Suprapubic skin (tissue), 4 donors: Measurements from ENCODE around the gene RNF212.

Experiments
- EP300 ChIP-seq: sonication (generic); formaldehyde crosslinking; IDR thresholded peaks from one replicate; pipeline ENCODE4 v1.6.1; 2017; ENCODE audit warnings: antibody characterized with exemption
- POLR2A ChIP-seq, 2 donors: fragments of 450-650 bp; IDR thresholded peaks; one replicate each; pipeline ENCODE4 v1.6.1; 2017; ENCODE audit warnings: antibody characterized with exemption in 2 of 2, mild to moderate bottlenecking in 2 of 2, moderate library complexity in 2 of 2
- POLR2AphosphoS5 ChIP-seq, 3 donors: sonication (generic); formaldehyde crosslinking; IDR thresholded peaks; one replicate each; pipeline ENCODE4 v1.6.1; 2017; ENCODE audit warnings: antibody characterized with exemption in 3 of 3
- TF ChIP-seq, protein P1 (sequence below), 2 donors: fragments of 200-600 bp in 1 of 2; fragments of 450-650 bp in 1 of 2; sonication (generic) in 1 of 2; IDR thresholded peaks; one replicate each; pipeline ENCODE4 v1.5.1; 2016 to 2019; ENCODE audit warnings: antibody characterized with exemption in 2 of 2, mild to moderate bottlenecking in 1 of 2, moderate library complexity in 1 of 2

DNA sequence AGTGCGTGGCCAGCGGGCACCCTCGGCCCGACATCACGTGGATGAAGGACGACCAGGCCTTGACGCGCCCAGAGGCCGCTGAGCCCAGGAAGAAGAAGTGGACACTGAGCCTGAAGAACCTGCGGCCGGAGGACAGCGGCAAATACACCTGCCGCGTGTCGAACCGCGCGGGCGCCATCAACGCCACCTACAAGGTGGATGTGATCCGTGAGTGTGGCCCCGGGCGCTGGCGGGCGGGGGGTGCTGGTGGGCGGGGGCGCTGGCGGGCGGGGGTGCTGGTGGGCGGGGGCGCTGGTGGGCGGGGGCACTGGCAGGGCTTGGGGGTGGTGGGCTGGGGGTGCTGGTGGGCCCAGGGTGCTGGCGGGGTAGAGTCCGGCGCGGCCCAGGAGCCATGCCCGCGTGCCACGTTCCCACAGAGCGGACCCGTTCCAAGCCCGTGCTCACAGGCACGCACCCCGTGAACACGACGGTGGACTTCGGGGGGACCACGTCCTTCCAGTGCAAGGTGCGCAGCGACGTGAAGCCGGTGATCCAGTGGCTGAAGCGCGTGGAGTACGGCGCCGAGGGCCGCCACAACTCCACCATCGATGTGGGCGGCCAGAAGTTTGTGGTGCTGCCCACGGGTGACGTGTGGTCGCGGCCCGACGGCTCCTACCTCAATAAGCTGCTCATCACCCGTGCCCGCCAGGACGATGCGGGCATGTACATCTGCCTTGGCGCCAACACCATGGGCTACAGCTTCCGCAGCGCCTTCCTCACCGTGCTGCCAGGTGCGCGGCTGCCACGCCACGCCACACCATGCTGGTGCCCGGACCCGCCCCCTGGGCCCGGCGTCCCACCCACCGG, 89.2 kb downstream of the RNF212 start:
- TF ChIP-seq POLR2A (IDR thresholded peaks at IDR 0.05) (no peak), POLR2AphosphoS5 (IDR thresholded peaks at IDR 0.05) (no peak), EP300 (no peak)
- TF ChIP-seq, protein P1, sequence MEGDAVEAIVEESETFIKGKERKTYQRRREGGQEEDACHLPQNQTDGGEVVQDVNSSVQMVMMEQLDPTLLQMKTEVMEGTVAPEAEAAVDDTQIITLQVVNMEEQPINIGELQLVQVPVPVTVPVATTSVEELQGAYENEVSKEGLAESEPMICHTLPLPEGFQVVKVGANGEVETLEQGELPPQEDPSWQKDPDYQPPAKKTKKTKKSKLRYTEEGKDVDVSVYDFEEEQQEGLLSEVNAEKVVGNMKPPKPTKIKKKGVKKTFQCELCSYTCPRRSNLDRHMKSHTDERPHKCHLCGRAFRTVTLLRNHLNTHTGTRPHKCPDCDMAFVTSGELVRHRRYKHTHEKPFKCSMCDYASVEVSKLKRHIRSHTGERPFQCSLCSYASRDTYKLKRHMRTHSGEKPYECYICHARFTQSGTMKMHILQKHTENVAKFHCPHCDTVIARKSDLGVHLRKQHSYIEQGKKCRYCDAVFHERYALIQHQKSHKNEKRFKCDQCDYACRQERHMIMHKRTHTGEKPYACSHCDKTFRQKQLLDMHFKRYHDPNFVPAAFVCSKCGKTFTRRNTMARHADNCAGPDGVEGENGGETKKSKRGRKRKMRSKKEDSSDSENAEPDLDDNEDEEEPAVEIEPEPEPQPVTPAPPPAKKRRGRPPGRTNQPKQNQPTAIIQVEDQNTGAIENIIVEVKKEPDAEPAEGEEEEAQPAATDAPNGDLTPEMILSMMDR (IDR thresholded peaks at IDR 0.05) = no peak
